HG02571 (cell line): Measurements from ENCODE around the gene SEZ6L.

Experiments used
- ATAC-seq: cut with Tn5 transposase; IDR thresholded peaks from one replicate; pipeline ENCODE4 v1.9.1; 2021; ENCODE audit warnings: mild to moderate bottlenecking, moderate library complexity; ENCODE audit not compliant: unreplicated experiment

The SEZ6L gene

DNA sequence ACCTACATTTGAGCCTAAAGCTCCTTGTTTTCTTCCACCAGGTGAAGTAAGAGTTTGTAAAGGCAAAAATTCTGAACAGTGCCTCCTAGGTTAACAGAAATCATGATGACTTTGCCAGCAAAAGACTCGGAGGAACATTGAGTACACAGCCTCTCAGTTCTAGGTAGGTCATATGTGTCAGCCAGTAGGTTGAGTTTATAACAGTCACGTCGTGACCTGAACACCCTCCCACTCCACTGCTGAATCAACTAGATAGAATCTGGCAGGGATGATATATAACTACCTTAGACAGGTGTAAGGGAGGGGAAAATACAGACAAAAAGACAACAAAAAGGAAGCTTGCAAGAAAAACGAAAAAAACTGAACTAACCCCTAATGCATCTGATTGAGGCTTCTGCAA is 247.0 kb downstream of the SEZ6L start:
- no peak for ATAC-seq

DNA sequence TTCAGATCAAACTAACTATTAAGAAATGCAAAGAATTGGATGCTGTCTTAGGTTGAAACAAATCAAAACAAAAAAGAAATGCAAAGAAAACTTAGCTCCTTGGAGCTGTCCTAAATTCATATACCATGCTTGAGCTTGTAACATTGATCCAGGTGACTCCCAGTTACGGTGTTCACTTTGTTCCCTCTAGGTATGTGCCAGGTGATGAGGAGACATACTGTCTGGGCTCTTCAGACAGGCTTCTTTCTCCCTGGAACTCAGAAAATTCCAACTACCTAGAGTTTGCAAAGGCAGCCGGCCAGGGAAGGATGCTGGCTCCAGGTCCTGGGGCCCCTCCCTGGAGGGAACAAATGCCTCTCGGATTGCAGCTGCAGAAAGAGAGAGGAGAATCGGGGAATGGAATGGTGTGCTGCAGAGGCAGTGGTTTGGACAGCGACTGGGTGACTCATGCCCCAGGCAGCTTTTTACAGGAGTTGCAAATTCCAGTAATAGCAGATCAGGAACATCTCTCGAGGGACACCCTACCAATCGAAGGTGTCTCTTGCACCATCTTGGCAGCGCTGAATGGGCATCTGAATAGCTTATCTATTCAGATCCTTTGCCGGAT is 247.5 kb downstream of the SEZ6L start:
- no peak for ATAC-seq

DNA sequence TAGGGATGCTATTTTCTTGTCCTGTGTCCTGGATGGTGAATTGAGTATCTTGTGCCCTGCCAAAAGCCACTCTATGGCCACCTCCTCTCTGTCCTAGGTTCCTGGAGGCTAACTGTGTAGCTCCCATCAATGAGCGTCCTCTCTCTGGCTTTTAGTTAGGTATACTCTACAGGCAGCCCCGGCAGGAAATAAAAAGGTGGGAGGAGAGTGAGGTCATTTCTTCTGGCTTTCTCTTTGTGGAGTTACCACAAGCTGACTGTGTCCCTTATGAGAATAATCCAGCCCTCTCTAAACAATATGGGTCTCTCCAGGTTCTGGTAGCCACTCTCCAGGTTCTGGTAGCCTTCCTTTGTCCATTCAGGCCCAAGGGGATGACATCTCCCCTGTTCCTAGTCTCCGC is 248.1 kb downstream of the SEZ6L start:
- no peak for ATAC-seq

DNA sequence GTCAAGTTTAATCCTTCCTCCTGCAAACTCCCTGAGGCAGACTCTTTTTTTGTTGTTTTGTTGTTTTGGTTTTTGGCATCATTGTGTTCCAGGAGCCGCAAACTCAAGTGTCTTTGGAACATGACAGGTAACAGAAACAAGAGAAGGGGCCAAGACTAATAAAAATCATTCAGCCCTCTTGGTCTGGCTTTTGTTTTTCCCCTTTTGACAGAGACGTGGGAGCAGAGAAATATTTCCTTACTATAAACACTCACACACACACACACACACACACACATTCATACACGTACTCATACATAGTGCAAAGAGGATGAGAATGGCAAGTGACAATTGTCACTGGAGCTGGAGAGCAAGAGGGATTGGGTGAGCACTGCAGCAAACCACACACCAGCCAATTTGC is 249.4 kb downstream of the SEZ6L start:
- no peak for ATAC-seq

DNA sequence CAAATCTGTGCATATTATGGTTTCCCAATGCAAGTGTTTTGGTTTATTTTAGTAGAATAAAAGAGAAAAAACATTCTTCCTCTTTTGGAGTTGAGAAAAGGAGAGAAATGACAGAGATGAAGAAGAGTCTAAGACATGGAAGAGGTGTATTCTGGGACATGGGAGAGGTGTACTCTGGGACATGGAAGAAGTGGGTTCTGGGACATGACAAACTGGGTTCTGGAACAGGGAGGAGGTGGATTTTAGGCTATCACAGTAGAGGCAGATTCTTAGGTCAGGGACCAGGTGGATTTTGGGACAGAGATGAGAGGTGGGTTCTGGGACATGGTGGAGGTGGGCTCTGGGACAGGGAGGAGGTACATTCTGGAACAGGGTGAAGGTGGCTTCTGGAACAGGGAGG is 257.7 kb downstream of the SEZ6L start:
- ATAC-seq: no peak

DNA sequence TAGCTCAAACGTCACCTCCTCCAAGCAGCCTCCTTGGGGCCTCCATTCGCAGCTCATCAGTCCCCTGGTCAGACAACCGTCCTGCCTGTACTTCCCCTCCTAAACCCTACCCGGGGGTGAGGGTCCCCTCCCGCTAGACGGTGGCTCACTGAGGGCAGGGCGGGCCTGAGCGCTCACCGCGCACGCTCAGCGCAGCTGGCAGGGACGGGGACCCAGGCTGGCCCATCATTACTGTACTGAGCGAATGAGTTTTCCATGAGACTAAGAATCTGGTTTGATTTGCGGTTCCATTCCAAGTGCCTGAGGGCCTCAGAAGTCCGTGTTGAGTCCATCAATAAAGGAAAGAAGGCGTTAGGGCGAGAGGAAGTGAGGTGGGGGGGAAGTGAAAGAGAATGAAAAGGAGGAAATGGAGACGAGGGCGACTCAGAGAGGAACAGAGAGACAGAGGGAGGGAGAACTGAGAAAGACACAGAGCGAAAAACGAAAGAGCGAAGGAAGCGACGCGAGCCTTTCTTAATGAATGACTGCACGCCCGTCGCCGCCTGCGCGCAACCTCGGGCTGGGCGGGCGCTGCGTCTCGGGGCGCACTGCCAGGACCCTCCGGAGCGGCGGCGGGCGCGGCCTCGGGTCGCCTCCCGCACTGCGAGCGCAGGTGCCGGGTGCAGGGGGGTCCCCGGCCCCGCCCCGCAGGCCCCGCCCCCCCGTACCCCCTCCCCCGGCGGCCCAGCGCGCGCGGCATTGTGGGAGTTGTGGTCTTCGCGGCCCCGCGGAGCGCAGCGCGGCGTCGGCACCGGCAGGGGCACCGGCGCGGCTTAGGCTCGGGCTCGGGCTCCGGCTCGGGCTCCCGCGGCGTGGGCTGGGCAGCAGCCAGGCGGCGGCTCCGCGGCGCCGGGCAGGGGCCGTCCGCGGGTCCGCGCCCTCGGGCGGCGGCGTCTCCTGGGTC is 259.5 kb downstream of the SEZ6L start, which contains the start of gene ASPHD2:
Gene ASPHD2, plus strand, starts transcription at position 746 of the 943 bp plus-strand sequence. CDS start 4,356 bp downstream, outside the sequence.
- ATAC-seq: peak; percentile 67

DNA sequence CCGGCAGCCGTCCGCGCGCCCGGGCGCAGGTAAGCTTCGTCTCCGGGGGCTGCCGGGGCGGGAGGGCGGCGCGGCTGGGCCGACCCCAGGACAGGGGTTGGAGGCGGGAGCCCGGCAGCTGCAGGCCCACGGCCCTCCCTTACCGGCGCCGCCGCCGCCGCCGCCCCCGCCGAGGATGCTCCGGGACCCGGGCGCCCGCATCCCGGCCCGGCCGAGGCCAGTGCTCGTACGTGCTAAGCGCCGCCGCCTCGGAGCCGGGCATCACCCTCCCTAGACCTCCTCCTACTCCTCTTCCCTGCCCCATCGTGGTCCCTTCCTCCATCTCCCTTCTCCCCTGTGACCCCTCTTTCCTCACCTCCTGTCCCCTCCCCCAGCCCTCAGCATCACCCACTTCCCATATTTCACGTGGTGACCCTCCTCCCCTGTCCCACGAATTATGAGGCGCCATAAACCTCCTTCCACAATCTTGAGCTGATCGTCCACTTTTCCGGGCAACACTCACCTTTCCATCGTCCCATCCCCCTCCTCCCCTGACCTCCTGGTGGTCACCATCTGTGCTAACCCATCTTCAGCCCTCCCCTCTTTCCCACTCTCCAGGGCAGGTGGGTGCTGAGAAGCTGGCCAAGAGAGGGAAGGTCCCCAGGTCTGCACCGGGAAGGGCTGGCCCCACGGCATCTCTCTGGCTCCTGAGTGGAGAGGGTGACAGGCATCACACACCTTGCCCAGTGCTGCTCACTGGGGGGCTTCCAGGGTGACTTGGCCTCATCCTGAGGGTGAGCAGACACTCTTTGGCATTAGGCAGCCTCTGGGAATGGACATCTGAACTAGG is 260.4 kb downstream of the SEZ6L start:
- peak; percentile 12 for ATAC-seq

DNA sequence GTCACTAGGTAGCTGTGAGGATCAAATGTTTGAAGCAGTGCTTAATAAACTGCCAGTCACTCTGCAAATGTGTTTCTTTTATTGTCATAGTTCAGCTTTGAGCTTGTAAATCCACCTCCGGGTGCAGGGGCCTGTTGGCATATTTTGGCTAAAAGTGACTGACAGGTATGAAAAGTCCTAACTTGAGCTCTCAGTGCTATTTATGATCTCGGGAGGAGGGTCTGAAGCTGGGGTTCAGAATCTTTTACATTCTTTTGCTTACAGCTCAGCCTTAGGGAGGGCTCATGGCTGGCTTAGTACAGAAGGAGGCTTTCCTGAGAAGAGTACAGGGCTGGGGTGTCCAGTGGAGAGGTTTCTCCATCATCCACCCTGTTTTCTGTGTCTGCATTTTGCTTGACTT is 261.3 kb downstream of the SEZ6L start:
- ATAC-seq: no peak

DNA sequence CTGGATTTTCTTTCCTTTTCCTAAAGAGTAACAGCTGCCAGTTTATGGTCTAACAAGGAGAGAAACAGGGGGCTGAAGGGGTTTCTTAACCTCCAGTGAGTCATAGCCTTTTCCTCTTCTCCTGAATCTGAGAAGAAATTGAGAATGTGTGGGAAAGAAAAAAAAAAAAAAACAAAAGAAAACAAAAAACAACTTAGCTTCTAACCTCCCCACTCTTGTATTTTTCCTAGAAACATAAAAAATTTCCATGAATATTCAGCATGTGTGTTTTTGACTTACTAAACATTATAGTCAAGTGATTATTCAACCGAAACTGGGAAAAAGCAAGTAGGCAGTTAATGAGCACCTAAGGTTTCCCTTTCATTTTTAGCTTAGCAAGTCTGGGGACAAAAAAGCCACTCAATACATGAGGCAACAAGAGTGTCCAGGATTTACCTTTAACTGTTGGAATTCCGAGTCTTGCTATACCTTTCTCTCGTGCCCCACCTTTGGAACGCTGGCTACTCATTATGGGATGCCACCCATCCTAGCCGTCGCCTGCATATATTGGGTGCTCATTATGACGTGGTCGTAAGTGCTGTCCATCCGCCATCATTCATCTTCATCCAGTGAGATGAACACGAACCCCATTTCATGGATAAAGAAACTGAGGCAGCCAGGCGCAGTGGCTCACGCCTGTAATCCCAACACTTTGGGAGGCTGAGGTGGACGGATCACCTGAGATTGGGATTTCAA is 262.2 kb downstream of the SEZ6L start:
- no peak for ATAC-seq

DNA sequence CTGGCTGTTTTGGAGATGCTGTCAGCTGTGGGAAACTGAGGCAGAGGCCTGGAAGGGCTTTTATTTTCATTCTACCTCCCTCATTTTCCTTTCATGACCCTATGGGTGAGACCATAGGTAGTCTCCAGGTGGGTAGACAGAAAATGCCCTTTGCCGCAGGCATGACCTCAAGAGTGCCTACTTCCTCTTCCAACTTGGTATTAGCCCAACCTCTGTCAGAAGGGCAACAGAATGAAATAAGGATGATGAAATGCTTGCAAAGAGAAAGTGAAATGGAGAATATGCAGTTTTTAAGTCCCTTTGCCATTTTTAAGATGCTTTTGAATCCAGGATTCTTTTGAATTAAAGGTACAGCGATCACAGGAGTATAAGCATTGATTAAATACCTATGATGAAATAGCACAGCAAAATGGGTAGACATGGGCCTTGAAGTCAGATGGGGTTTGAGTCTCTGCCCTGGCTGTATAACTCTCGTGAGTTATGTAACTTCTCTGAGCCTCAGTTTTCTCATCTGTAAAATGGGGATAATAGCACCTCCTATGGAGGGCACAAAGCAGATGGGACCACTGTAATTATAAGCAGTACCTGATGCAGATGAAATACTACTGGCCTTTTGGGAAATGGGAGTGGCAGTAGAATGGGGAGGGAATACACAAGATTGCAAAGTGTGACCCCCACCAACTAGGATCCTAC is 263.5 kb downstream of the SEZ6L start:
- no peak for ATAC-seq
